ENCODE data around the gene CDH22. TPM values are rescaled to one million over a fixed set of nuclear protein-coding genes. Genes with fewer than 3 reads are reported as not detected.

The CDH22 gene
- total and polyA plus RNA-seq, 2 donors (not counting 1 experiment from before 2014, with no cell fraction given) = not detected

GRCh38 chr20:46302106-46302505 lies 6.2 kb downstream of the CDH22 start:
- CTCF ChIA-PET = no interaction called here
- H3K4me2 ChIP-seq (replicated peaks; ENCODE audit: low read depth, low read length, poor library complexity, severe bottlenecking) = no peak overlapping the region
- TF ChIP-seq EZH2 (IDR thresholded peaks at IDR 0.05; ENCODE audit: borderline replicate concordance, insufficient read depth, low read depth, low read length, poor library complexity, severe bottlenecking) (no peak), CTCF (IDR thresholded peaks at IDR 0.05) (no peak)
- intact Hi-C loops (cut with micrococcal nuclease) = no loop called here
- H3K9ac ChIP-seq (ENCODE audit: low read length) = no peak overlapping the region
- POLR2A ChIA-PET = no interaction called here
- ATAC-seq (ENCODE audit: low read depth) (no peak), DNase-seq (no peak)
- H3K27me3 Mint-ChIP-seq = peaks cover 65% of the 10 kb centered on the region
- no peaks in the 10 kb centered on the region for H3K79me2 ChIP-seq (ENCODE audit: control insufficient read depth, insufficient read depth, low read length)
- no peak overlapping the region for H2AFZ ChIP-seq (ENCODE audit: insufficient read depth, low read depth, low read length, poor library complexity, severe bottlenecking)
- no peak overlapping the region for H3K4me3 ChIP-seq (ENCODE audit: control extremely low read depth in 1 of 5, extremely low read depth in 1 of 5, insufficient read depth in 1 of 5, low read depth in 2 of 5, low read length in 4 of 5)
- peaks cover 0 to 37% (median 6%) of the 10 kb centered on the region in 4 experiments for H3K27me3 ChIP-seq (replicated peaks in 1 of 4; ENCODE audit: control extremely low read depth in 1 of 4, control insufficient read depth in 3 of 4, insufficient read depth in 4 of 4, low read length in 3 of 4)
- H3K27ac Mint-ChIP-seq = no peak overlapping the region
- H3K36me3 ChIP-seq (replicated peaks in 1 of 2; ENCODE audit: control extremely low read depth in 1 of 2, control insufficient read depth in 1 of 2, extremely low read depth in 1 of 2, insufficient read depth in 2 of 2, low read length in 1 of 2) = no peaks in the 10 kb centered on the region
- H3K4me1 Mint-ChIP-seq = peaks cover 5% of the 10 kb centered on the region
- no peaks in the 10 kb centered on the region for H4K20me1 ChIP-seq (ENCODE audit: control insufficient read depth, insufficient read depth, low read length, poor library complexity, severe bottlenecking)
- H3K4me3 Mint-ChIP-seq = no peak overlapping the region
- no peak overlapping the region for H3K27ac ChIP-seq (ENCODE audit: low read length in 2 of 2)
- H3K4me1 ChIP-seq (ENCODE audit: control insufficient read depth in 2 of 2, insufficient read depth in 2 of 2, low read length in 2 of 2) = peaks cover under 1 to 4% of the 10 kb centered on the region in 2 donors
- no peaks in the 10 kb centered on the region for H3K9me3 ChIP-seq (ENCODE audit: control extremely low read depth in 1 of 3, control insufficient read depth in 2 of 3, insufficient read depth in 1 of 3, low read length in 2 of 3)
- 100% methylated on average over 2 of the region's 5 CpGs for WGBS (ENCODE audit: insufficient coverage)
- H3K9me3 Mint-ChIP-seq (ENCODE audit: insufficient read depth) = no peaks in the 10 kb centered on the region

GRCh38 chr20:46300281-46300680 lies 8.0 kb downstream of the CDH22 start:
- intact Hi-C loops (cut with micrococcal nuclease) = no loop called here
- H3K27me3 ChIP-seq (replicated peaks in 1 of 4; ENCODE audit: control extremely low read depth in 1 of 4, control insufficient read depth in 3 of 4, insufficient read depth in 4 of 4, low read length in 3 of 4) = peaks cover 0 to 29% (median 3%) of the 10 kb centered on the region in 4 experiments
- no peak overlapping the region for H3K9ac ChIP-seq (ENCODE audit: low read length)
- H3K27ac ChIP-seq (ENCODE audit: low read length in 2 of 2) = no peak overlapping the region
- no peaks in the 10 kb centered on the region for H3K79me2 ChIP-seq (ENCODE audit: control insufficient read depth, insufficient read depth, low read length)
- no peaks in the 10 kb centered on the region for H4K20me1 ChIP-seq (ENCODE audit: control insufficient read depth, insufficient read depth, low read length, poor library complexity, severe bottlenecking)
- no peak overlapping the region for H3K27ac Mint-ChIP-seq
- no peak overlapping the region for H3K4me3 ChIP-seq (ENCODE audit: control extremely low read depth in 1 of 5, extremely low read depth in 1 of 5, insufficient read depth in 1 of 5, low read depth in 2 of 5, low read length in 4 of 5)
- no peaks in the 10 kb centered on the region for H3K4me1 Mint-ChIP-seq
- 84% methylated on average over 12 of the region's 12 CpGs for WGBS (ENCODE audit: insufficient coverage)
- ChIA-PET CTCF (no interaction called here), POLR2A (no interaction called here)
- H3K4me2 ChIP-seq (replicated peaks; ENCODE audit: low read depth, low read length, poor library complexity, severe bottlenecking) = no peak overlapping the region
- H3K36me3 ChIP-seq (replicated peaks in 1 of 2; ENCODE audit: control extremely low read depth in 1 of 2, control insufficient read depth in 1 of 2, extremely low read depth in 1 of 2, insufficient read depth in 2 of 2, low read length in 1 of 2) = no peaks in the 10 kb centered on the region
- no peaks in the 10 kb centered on the region for H3K9me3 ChIP-seq (ENCODE audit: control extremely low read depth in 1 of 3, control insufficient read depth in 2 of 3, insufficient read depth in 1 of 3, low read length in 2 of 3)
- DNase-seq (no peak), ATAC-seq (ENCODE audit: low read depth) (no peak)
- TF ChIP-seq EZH2 (IDR thresholded peaks at IDR 0.05; ENCODE audit: borderline replicate concordance, insufficient read depth, low read depth, low read length, poor library complexity, severe bottlenecking) (no peak), CTCF (IDR thresholded peaks at IDR 0.05) (no peak)
- H3K4me3 Mint-ChIP-seq = no peak overlapping the region
- H3K9me3 Mint-ChIP-seq (ENCODE audit: insufficient read depth) = no peaks in the 10 kb centered on the region
- no peak overlapping the region for H2AFZ ChIP-seq (ENCODE audit: insufficient read depth, low read depth, low read length, poor library complexity, severe bottlenecking)
- no peaks in the 10 kb centered on the region for H3K4me1 ChIP-seq (ENCODE audit: control insufficient read depth in 2 of 2, insufficient read depth in 2 of 2, low read length in 2 of 2)
- H3K27me3 Mint-ChIP-seq = peaks cover 63% of the 10 kb centered on the region
